Measurements from ENCODE around the gene ANKRD23. TPM values are rescaled to one million over a fixed set of nuclear protein-coding genes. Genes with fewer than 3 reads are reported as not detected.
"Not testable (repeated sequence)": the region's sequence is repeated elsewhere in the genome, so short reads cannot be mapped to it uniquely, and the experiment has no call there.

ANKRD23 gene
- total RNA-seq, result 8.2 and 8.8 TPM in 2 replicates

GRCh38 chr2:96843538-96844268, at the start of gene ANKRD23:
TSS of gene ANKRD23 (minus strand) at chr2:96844021. CDS start at chr2:96843992, 29 bp downstream.
- H3K27me3 Mint-ChIP-seq (ENCODE audit: insufficient read depth), result no peaks in the 10 kb centered on the region
- intact Hi-C loops (cut with micrococcal nuclease), result no loop called here
- DNase-seq (ENCODE audit: low spot score), result no peak
- H3K27ac Mint-ChIP-seq, result no peak within 1 kb of the TSS
- H3K4me1 Mint-ChIP-seq (ENCODE audit: low read depth), result peaks cover 14% of the 10 kb centered on the region
- peaks cover 22% of the 10 kb centered on the region for H3K36me3 Mint-ChIP-seq (ENCODE audit: low read depth)
- H3K9me3 Mint-ChIP-seq, result no peaks in the 10 kb centered on the region
- H3K4me3 Mint-ChIP-seq, result no peak within 1 kb of the TSS

GRCh38 chr2:96891591-96892333, 47.9 kb upstream of the ANKRD23 start:
- no peaks in the 10 kb centered on the region for H3K9me3 Mint-ChIP-seq
- H3K27me3 Mint-ChIP-seq (ENCODE audit: insufficient read depth), result no peaks in the 10 kb centered on the region
- peaks cover 25% of the 10 kb centered on the region for H3K4me1 Mint-ChIP-seq (ENCODE audit: low read depth)
- H3K27ac Mint-ChIP-seq, result no peak overlapping the region
- H3K4me3 Mint-ChIP-seq, result no peak overlapping the region
- no peak for DNase-seq (ENCODE audit: low spot score)
- H3K36me3 Mint-ChIP-seq (ENCODE audit: low read depth), result peaks cover 1% of the 10 kb centered on the region
- intact Hi-C loops (cut with micrococcal nuclease), result no loop called here

- DNase-seq (ENCODE audit: low spot score), result no peak
- H3K36me3 Mint-ChIP-seq (ENCODE audit: low read depth), result peaks cover 1% of the 10 kb centered on the region
- no peak overlapping the region for H3K27ac Mint-ChIP-seq
- H3K4me1 Mint-ChIP-seq (ENCODE audit: low read depth), result peaks cover 17% of the 10 kb centered on the region
- H3K27me3 Mint-ChIP-seq (ENCODE audit: insufficient read depth), result peaks cover 2% of the 10 kb centered on the region
- intact Hi-C loops (cut with micrococcal nuclease), result no loop called here
- H3K9me3 Mint-ChIP-seq, result no peaks in the 10 kb centered on the region
- no peak overlapping the region for H3K4me3 Mint-ChIP-seq
These were observed 47.0 kb upstream of the ANKRD23 start for GRCh38 chr2:96890726-96891385.

- intact Hi-C loops (cut with micrococcal nuclease), result no loop called here
- Mint-ChIP-seq H3K9me3 (no peaks in the 10 kb centered on the region), H3K36me3 (ENCODE audit: low read depth) (peaks cover 1% of the 10 kb centered on the region), H3K27me3 (ENCODE audit: insufficient read depth) (peaks cover 2% of the 10 kb centered on the region), H3K27ac (no peak overlapping the region), H3K4me3 (no peak overlapping the region), H3K4me1 (ENCODE audit: low read depth) (peaks cover 17% of the 10 kb centered on the region)
- no peak for DNase-seq (ENCODE audit: low spot score)
These were observed 46.4 kb upstream of the ANKRD23 start for GRCh38 chr2:96890252-96890651.

GRCh38 chr2:96889502-96889901, 45.7 kb upstream of the ANKRD23 start:
- DNase-seq (ENCODE audit: low spot score); H3K27me3 Mint-ChIP-seq (ENCODE audit: insufficient read depth); H3K36me3 Mint-ChIP-seq (ENCODE audit: low read depth); H3K4me3 Mint-ChIP-seq; H3K9me3 Mint-ChIP-seq; intact Hi-C loops (cut with micrococcal nuclease); H3K27ac Mint-ChIP-seq: not testable (repeated sequence)
- H3K4me1 Mint-ChIP-seq (ENCODE audit: low read depth), result peaks cover 17% of the 10 kb centered on the region

GRCh38 chr2:96888072-96889011, 44.5 kb upstream of the ANKRD23 start:
- Mint-ChIP-seq H3K36me3 (ENCODE audit: low read depth) (peaks cover 1% of the 10 kb centered on the region), H3K27me3 (ENCODE audit: insufficient read depth) (peaks cover 2% of the 10 kb centered on the region), H3K9me3 (no peaks in the 10 kb centered on the region), H3K27ac (no peak overlapping the region), H3K4me1 (ENCODE audit: low read depth) (peaks cover 17% of the 10 kb centered on the region), H3K4me3 (no peak overlapping the region)
- DNase-seq (ENCODE audit: low spot score), result no peak
- intact Hi-C loops (cut with micrococcal nuclease), result no loop called here

DNA sequence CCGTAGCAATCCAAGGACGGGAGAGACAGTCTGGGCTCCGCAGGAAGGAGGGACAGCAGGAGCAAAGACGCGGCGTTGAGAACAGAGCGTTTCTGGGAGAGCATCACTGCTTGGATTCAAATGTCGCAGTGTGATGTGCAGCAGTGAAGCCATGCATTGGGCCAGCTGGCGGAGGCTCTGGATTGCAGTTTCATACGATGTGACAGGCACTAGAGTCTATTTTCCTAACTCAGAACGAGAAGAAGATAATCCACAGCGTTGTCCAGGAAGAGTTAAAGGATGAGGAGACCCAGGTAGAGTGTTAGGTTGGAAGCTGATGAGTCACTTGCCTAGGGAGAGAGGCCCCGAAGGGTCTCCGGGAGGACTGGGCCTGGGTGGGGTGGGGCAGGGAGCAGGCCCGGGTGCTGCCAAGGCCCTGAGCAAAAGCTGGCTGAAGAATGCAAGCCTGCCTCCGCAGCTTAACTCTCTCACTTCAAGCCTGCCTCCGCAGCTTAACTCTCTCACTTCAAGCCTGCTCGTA, 43.7 kb upstream of the ANKRD23 start:
- intact Hi-C loops (cut with micrococcal nuclease), result loop anchor here (2.0 kb wide), 1 partner anchor 15 kb away; no protein-coding TSS in a partner anchor
- Mint-ChIP-seq H3K36me3 (ENCODE audit: low read depth) (peaks cover 1% of the 10 kb centered on the region), H3K4me3 (no peak overlapping the region), H3K9me3 (no peaks in the 10 kb centered on the region), H3K4me1 (ENCODE audit: low read depth) (peaks cover 14% of the 10 kb centered on the region), H3K27ac (no peak overlapping the region), H3K27me3 (ENCODE audit: insufficient read depth) (peaks cover 2% of the 10 kb centered on the region)
- no peak for DNase-seq (ENCODE audit: low spot score)

GRCh38 chr2:96885432-96886347, 41.9 kb upstream of the ANKRD23 start:
- no peak for DNase-seq (ENCODE audit: low spot score)
- no peak overlapping the region for H3K4me3 Mint-ChIP-seq
- no peak overlapping the region for H3K27ac Mint-ChIP-seq
- intact Hi-C loops (cut with micrococcal nuclease), result loop anchor here (2.0 kb wide), 1 partner anchor 13 kb away; no protein-coding TSS in a partner anchor
- H3K4me1 Mint-ChIP-seq (ENCODE audit: low read depth), result peaks cover 5% of the 10 kb centered on the region
- H3K9me3 Mint-ChIP-seq, result no peaks in the 10 kb centered on the region
- H3K27me3 Mint-ChIP-seq (ENCODE audit: insufficient read depth), result peaks cover 2% of the 10 kb centered on the region
- peaks cover 1% of the 10 kb centered on the region for H3K36me3 Mint-ChIP-seq (ENCODE audit: low read depth)

- peaks cover 2% of the 10 kb centered on the region for H3K27me3 Mint-ChIP-seq (ENCODE audit: insufficient read depth)
- H3K9me3 Mint-ChIP-seq, result no peaks in the 10 kb centered on the region
- intact Hi-C loops (cut with micrococcal nuclease), result no loop called here
- no peak for DNase-seq (ENCODE audit: low spot score)
- no peak overlapping the region for H3K27ac Mint-ChIP-seq
- H3K36me3 Mint-ChIP-seq (ENCODE audit: low read depth), result no peaks in the 10 kb centered on the region
- no peak overlapping the region for H3K4me3 Mint-ChIP-seq
- H3K4me1 Mint-ChIP-seq (ENCODE audit: low read depth), result peaks cover 5% of the 10 kb centered on the region
These were observed 40.7 kb upstream of the ANKRD23 start for GRCh38 chr2:96884299-96885094.

DNA sequence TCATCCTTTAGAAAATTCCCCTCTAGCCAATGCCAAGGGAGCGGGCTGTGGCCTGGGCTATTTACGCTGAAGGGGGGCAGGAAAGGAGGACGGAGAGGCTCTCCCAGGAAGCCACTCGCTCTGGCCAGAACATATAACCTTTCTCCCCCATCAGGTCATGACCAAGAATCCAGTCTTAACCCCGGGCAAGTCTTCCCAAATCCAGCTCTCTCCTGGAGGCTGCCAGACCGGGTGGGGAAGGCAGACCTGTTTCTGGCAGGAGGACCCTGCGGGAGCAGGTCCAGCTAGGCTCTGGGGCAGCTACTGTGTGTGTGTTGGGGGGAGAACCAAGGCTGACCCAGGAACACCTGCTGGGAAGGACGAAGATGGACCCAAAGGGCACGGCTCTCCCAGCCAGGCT, 39.5 kb upstream of the ANKRD23 start:
- Mint-ChIP-seq H3K36me3 (ENCODE audit: low read depth) (no peaks in the 10 kb centered on the region), H3K9me3 (no peaks in the 10 kb centered on the region), H3K4me3 (no peak overlapping the region), H3K27me3 (ENCODE audit: insufficient read depth) (peaks cover 2% of the 10 kb centered on the region), H3K27ac (no peak overlapping the region), H3K4me1 (ENCODE audit: low read depth) (peaks cover 3% of the 10 kb centered on the region)
- DNase-seq (ENCODE audit: low spot score), result no peak
- intact Hi-C loops (cut with micrococcal nuclease), result no loop called here

DNA sequence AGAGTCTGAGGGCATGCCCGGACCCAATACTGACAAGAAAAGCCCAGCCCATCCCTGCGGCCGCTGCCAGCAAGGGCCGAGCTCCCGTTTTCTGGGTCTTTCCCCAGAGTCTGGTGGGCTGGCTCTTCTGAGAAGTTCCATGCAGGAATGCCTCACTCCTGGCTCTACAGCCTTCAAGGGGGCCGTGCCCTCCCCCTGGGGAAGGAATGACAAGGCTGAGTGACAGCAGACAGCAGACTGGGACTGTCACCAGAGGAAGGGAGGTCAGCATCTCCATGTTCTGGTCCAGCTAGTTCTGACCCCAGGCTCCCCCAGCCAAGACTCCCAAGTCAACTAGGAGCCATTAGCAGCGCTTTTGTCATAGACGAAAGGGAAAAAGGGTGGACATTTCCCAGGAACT, 39.1 kb upstream of the ANKRD23 start:
- Mint-ChIP-seq H3K27ac (no peak overlapping the region), H3K4me3 (no peak overlapping the region), H3K27me3 (ENCODE audit: insufficient read depth) (peaks cover 2% of the 10 kb centered on the region), H3K36me3 (ENCODE audit: low read depth) (no peaks in the 10 kb centered on the region), H3K9me3 (no peaks in the 10 kb centered on the region), H3K4me1 (ENCODE audit: low read depth) (no peaks in the 10 kb centered on the region)
- intact Hi-C loops (cut with micrococcal nuclease), result no loop called here
- no peak for DNase-seq (ENCODE audit: low spot score)
